ENCODE measurements around the gene PHF14. TPM values are rescaled to one million over a fixed set of nuclear protein-coding genes. Genes with fewer than 3 reads are reported as not detected.

Gene PHF14
- total RNA-seq, 1 experiment from 2014 or later: 109 TPM

GRCh38 chr7:11188529-11189310 lies 215.0 kb downstream of the PHF14 start:
- Histone ChIP-seq H3K27me3 (no peaks in the 10 kb centered on the region), H3K27ac (no peak overlapping the region), H3K36me3 (0 out of 2 replicates have a peak, but pooled peaks cover 2% of the 10 kb centered on the region), H3K4me3 (no peak overlapping the region), H3K9me3 (replicated peaks) (no peaks in the 10 kb centered on the region), H3K4me1 (no peaks in the 10 kb centered on the region)
- DNase-seq: no peak

- DNase-seq: no peak
Measured at GRCh38 chr7:11191081-11191480, 217.4 kb downstream of the PHF14 start.

GRCh38 chr7:11191574-11192220 lies 218.0 kb downstream of the PHF14 start:
- H3K27ac ChIP-seq: no peak overlapping the region

More at GRCh38 chr7:11191081-11191480, 217.4 kb downstream of the PHF14 start:
- no peaks in the 10 kb centered on the region for H3K36me3 ChIP-seq
- H3K27ac ChIP-seq: no peak overlapping the region
- H3K4me1 ChIP-seq: no peaks in the 10 kb centered on the region
- H3K4me3 ChIP-seq: no peak overlapping the region
- no peaks in the 10 kb centered on the region for H3K27me3 ChIP-seq
- no peaks in the 10 kb centered on the region for H3K9me3 ChIP-seq (replicated peaks)

GRCh38 chr7:11192506-11192905 lies 218.8 kb downstream of the PHF14 start:
- no peaks in the 10 kb centered on the region for H3K27me3 ChIP-seq
- no peaks in the 10 kb centered on the region for H3K36me3 ChIP-seq
- no peak overlapping the region for H3K27ac ChIP-seq
- no peak overlapping the region for H3K4me3 ChIP-seq
- no peaks in the 10 kb centered on the region for H3K4me1 ChIP-seq
- no peak for DNase-seq
- H3K9me3 ChIP-seq (replicated peaks): no peaks in the 10 kb centered on the region

More at GRCh38 chr7:11191574-11192220, 218.0 kb downstream of the PHF14 start:
- Histone ChIP-seq H3K36me3 (no peaks in the 10 kb centered on the region), H3K9me3 (replicated peaks) (no peaks in the 10 kb centered on the region), H3K4me1 (no peaks in the 10 kb centered on the region), H3K27me3 (no peaks in the 10 kb centered on the region), H3K4me3 (no peak overlapping the region)
- DNase-seq: no peak

- no peaks in the 10 kb centered on the region for H3K27me3 ChIP-seq
- H3K9me3 ChIP-seq (replicated peaks): no peaks in the 10 kb centered on the region
- H3K27ac ChIP-seq: no peak overlapping the region
- H3K4me3 ChIP-seq: no peak overlapping the region
- peak in 1 of 2 experiments; percentile 31 for DNase-seq
- H3K36me3 ChIP-seq: no peaks in the 10 kb centered on the region
- H3K4me1 ChIP-seq: no peaks in the 10 kb centered on the region
Measured at GRCh38 chr7:11193131-11193867, 219.6 kb downstream of the PHF14 start.

- no peak for DNase-seq
- H3K27ac ChIP-seq: no peak overlapping the region
Measured at GRCh38 chr7:11193888-11194287, 220.2 kb downstream of the PHF14 start.

GRCh38 chr7:11194492-11194891 lies 220.8 kb downstream of the PHF14 start:
- Histone ChIP-seq H3K4me3 (no peak overlapping the region), H3K27ac (no peak overlapping the region)
- no peak for DNase-seq

More at GRCh38 chr7:11193888-11194287, 220.2 kb downstream of the PHF14 start:
- no peaks in the 10 kb centered on the region for H3K4me1 ChIP-seq
- no peak overlapping the region for H3K4me3 ChIP-seq
- no peaks in the 10 kb centered on the region for H3K9me3 ChIP-seq (replicated peaks)
- H3K36me3 ChIP-seq: no peaks in the 10 kb centered on the region
- no peaks in the 10 kb centered on the region for H3K27me3 ChIP-seq

GRCh38 chr7:11195502-11195901 lies 221.8 kb downstream of the PHF14 start:
- Histone ChIP-seq H3K4me3 (no peak overlapping the region), H3K27me3 (no peaks in the 10 kb centered on the region), H3K36me3 (no peaks in the 10 kb centered on the region), H3K9me3 (replicated peaks) (no peaks in the 10 kb centered on the region), H3K27ac (no peak overlapping the region), H3K4me1 (no peaks in the 10 kb centered on the region)
- DNase-seq: no peak

More at GRCh38 chr7:11194492-11194891, 220.8 kb downstream of the PHF14 start:
- H3K36me3 ChIP-seq: no peaks in the 10 kb centered on the region
- H3K4me1 ChIP-seq: no peaks in the 10 kb centered on the region
- no peaks in the 10 kb centered on the region for H3K27me3 ChIP-seq
- H3K9me3 ChIP-seq (replicated peaks): no peaks in the 10 kb centered on the region

GRCh38 chr7:11196143-11196542 lies 222.5 kb downstream of the PHF14 start:
- Histone ChIP-seq H3K9me3 (replicated peaks) (no peaks in the 10 kb centered on the region), H3K36me3 (no peaks in the 10 kb centered on the region), H3K27me3 (no peaks in the 10 kb centered on the region), H3K4me1 (no peaks in the 10 kb centered on the region), H3K27ac (no peak overlapping the region), H3K4me3 (no peak overlapping the region)
- DNase-seq: no peak

GRCh38 chr7:11203224-11203623 lies 229.6 kb downstream of the PHF14 start:
- no peaks in the 10 kb centered on the region for H3K36me3 ChIP-seq
- no peak overlapping the region for H3K4me3 ChIP-seq
- DNase-seq: peak; percentile 61 to 68
- H3K9me3 ChIP-seq (replicated peaks): no peaks in the 10 kb centered on the region
- peak overlapping the region; percentile 64 for H3K27ac ChIP-seq
- no peaks in the 10 kb centered on the region for H3K27me3 ChIP-seq
- peaks cover 38% of the 10 kb centered on the region for H3K4me1 ChIP-seq

GRCh38 chr7:11203683-11204082 lies 230.0 kb downstream of the PHF14 start:
- peaks cover 38% of the 10 kb centered on the region for H3K4me1 ChIP-seq
- DNase-seq: peak; percentile 71 to 77
- H3K9me3 ChIP-seq (replicated peaks): no peaks in the 10 kb centered on the region
- no peaks in the 10 kb centered on the region for H3K36me3 ChIP-seq
- H3K27ac ChIP-seq: peak overlapping the region; percentile 64
- no peak overlapping the region for H3K4me3 ChIP-seq
- no peaks in the 10 kb centered on the region for H3K27me3 ChIP-seq

- H3K4me1 ChIP-seq: peaks cover 39% of the 10 kb centered on the region
- H3K36me3 ChIP-seq: no peaks in the 10 kb centered on the region
- no peak for DNase-seq
- H3K4me3 ChIP-seq: no peak overlapping the region
- peak overlapping the region; percentile 22; the same call in 1 of the 2 replicates for H3K27ac ChIP-seq
- H3K27me3 ChIP-seq: no peaks in the 10 kb centered on the region
- H3K9me3 ChIP-seq (replicated peaks): no peaks in the 10 kb centered on the region
Measured at GRCh38 chr7:11206177-11206899, 232.7 kb downstream of the PHF14 start.

- Histone ChIP-seq H3K27ac (peak overlapping the region; percentile 22; the same call in 1 of the 2 replicates), H3K4me3 (no peak overlapping the region), H3K9me3 (replicated peaks) (no peaks in the 10 kb centered on the region), H3K27me3 (no peaks in the 10 kb centered on the region), H3K4me1 (peaks cover 50% of the 10 kb centered on the region), H3K36me3 (no peaks in the 10 kb centered on the region)
- DNase-seq: peak; percentile 14 to 44
Measured at GRCh38 chr7:11207565-11207964, 233.9 kb downstream of the PHF14 start.

GRCh38 chr7:11208883-11209465 lies 235.3 kb downstream of the PHF14 start:
- H3K4me1 ChIP-seq: peaks cover 50% of the 10 kb centered on the region

More at GRCh38 chr7:11208883-11209465, 235.3 kb downstream of the PHF14 start:
- Histone ChIP-seq H3K36me3 (no peaks in the 10 kb centered on the region), H3K9me3 (replicated peaks) (no peaks in the 10 kb centered on the region), H3K27ac (no peak overlapping the region), H3K27me3 (no peaks in the 10 kb centered on the region), H3K4me3 (no peak overlapping the region)
- no peak for DNase-seq
